Type B pancreatic cell (in vitro differentiated cells): Measurements from ENCODE around the gene FOXE1. TPM values are rescaled to one million over a fixed set of nuclear protein-coding genes. Genes with fewer than 3 reads are reported as not detected.

Experiments used
- DNase-seq: peaks from one replicate; pipeline ENCODE4 v3.0.0; 2021; ENCODE audit warnings: mixed read lengths; ENCODE audit not compliant: unreplicated experiment; ENCODE audit errors: extremely low spot score
- H3K27ac Mint-ChIP-seq: 2 replicates; pipeline ENCODE4 v1.8.0; 2021; ENCODE audit warnings: mild to moderate bottlenecking, mixed read lengths
- H3K27me3 Mint-ChIP-seq: 2 replicates; pipeline ENCODE4 v1.8.0; 2021; ENCODE audit warnings: mixed read lengths
- H3K36me3 Mint-ChIP-seq: 2 replicates; pipeline ENCODE4 v1.8.0; 2021; ENCODE audit warnings: mixed read lengths
- H3K4me1 Mint-ChIP-seq: one replicate; pipeline ENCODE4 v1.8.0; 2021; ENCODE audit warnings: mixed read lengths; ENCODE audit not compliant: unreplicated experiment
- H3K4me3 Mint-ChIP-seq: 2 replicates; pipeline ENCODE4 v1.8.0; 2021; ENCODE audit warnings: mild to moderate bottlenecking, mixed read lengths
- H3K9me3 Mint-ChIP-seq: 2 replicates; pipeline ENCODE4 v1.8.0; 2021; ENCODE audit warnings: mixed read lengths
- total RNA-seq: library from RNA; stranded (reverse); gene quantifications from 2 replicates; pipeline ENCODE4 v1.2.1, GENCODE V29; 2021; ENCODE audit warnings: low replicate concordance
- TF ChIP-seq, protein P1 (sequence below): fragments of 200-600 bp; sonication (generic); conservative IDR thresholded peaks from 2 replicates; pipeline ENCODE4 v1.5.0; 2021; ENCODE audit warnings: antibody characterized with exemption, mild to moderate bottlenecking

The FOXE1 gene
- total RNA-seq, 1 donor from 2014 or later = 4.2 TPM

DNA sequence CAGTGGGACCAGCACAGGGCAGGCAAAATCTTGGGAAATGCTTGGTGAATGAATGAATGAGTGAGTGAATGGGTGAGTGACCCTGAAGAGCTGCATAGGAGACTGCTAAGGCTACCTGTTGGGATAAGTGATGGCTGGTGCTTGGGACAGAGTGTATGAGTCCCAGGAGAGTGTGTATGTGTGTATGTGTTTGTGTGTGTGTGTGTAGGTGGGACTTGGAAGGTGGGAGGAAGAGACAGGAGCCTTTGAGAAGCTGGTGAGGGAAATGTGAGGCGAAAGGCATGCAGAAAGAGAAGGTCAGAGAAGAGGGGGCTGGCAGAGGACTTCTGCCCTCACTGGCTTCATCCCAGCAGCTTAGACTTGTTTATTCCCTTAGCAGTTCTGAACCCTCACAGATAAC lies 33.3 kb upstream of the FOXE1 start:
- H3K36me3 Mint-ChIP-seq = no peaks in the 10 kb centered on the region
- H3K4me3 Mint-ChIP-seq = no peak overlapping the region
- H3K9me3 Mint-ChIP-seq = peaks cover 6% of the 10 kb centered on the region
- no peak for DNase-seq
- no peak overlapping the region for H3K27ac Mint-ChIP-seq
- H3K4me1 Mint-ChIP-seq = no peaks in the 10 kb centered on the region
- H3K27me3 Mint-ChIP-seq = peaks cover 53% of the 10 kb centered on the region
- TF ChIP-seq, protein P1, sequence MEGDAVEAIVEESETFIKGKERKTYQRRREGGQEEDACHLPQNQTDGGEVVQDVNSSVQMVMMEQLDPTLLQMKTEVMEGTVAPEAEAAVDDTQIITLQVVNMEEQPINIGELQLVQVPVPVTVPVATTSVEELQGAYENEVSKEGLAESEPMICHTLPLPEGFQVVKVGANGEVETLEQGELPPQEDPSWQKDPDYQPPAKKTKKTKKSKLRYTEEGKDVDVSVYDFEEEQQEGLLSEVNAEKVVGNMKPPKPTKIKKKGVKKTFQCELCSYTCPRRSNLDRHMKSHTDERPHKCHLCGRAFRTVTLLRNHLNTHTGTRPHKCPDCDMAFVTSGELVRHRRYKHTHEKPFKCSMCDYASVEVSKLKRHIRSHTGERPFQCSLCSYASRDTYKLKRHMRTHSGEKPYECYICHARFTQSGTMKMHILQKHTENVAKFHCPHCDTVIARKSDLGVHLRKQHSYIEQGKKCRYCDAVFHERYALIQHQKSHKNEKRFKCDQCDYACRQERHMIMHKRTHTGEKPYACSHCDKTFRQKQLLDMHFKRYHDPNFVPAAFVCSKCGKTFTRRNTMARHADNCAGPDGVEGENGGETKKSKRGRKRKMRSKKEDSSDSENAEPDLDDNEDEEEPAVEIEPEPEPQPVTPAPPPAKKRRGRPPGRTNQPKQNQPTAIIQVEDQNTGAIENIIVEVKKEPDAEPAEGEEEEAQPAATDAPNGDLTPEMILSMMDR = no peak

DNA sequence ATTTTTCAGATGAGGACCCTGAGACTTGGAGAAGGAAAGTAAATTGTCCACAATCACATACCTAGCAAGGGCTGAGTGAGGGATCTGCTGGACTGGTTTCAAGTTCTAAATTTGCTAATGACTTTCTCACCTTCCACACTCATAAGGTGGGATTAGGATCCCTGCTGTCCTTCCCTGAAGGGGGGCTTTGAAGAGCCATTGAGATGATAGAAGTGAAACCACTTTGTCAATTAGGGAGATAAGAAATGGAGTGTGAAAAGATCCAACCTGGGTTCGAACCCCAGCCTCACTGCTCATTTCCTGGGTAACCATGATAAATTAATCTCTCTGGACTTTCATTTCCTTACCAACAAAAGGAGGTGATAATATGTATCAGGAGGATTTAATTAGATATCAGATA lies 32.7 kb upstream of the FOXE1 start:
- no peaks in the 10 kb centered on the region for H3K36me3 Mint-ChIP-seq
- TF ChIP-seq, protein P1 = no peak
- no peak overlapping the region for H3K4me3 Mint-ChIP-seq
- H3K27me3 Mint-ChIP-seq = peaks cover 54% of the 10 kb centered on the region
- DNase-seq = no peak
- H3K4me1 Mint-ChIP-seq = no peaks in the 10 kb centered on the region
- no peak overlapping the region for H3K27ac Mint-ChIP-seq
- peaks cover 6% of the 10 kb centered on the region for H3K9me3 Mint-ChIP-seq

- DNase-seq = no peak
- H3K27me3 Mint-ChIP-seq = peaks cover 51% of the 10 kb centered on the region
- peak overlapping the region; percentile 69 for H3K27ac Mint-ChIP-seq
- TF ChIP-seq, protein P1 = no peak
- H3K4me3 Mint-ChIP-seq = peak overlapping the region; percentile 77
- H3K36me3 Mint-ChIP-seq = no peaks in the 10 kb centered on the region
- peaks cover 8% of the 10 kb centered on the region for H3K4me1 Mint-ChIP-seq
- H3K9me3 Mint-ChIP-seq = no peaks in the 10 kb centered on the region
These were observed 21.9 kb upstream of the FOXE1 start for GRCh38 chr9:97830884-97831829.

DNA sequence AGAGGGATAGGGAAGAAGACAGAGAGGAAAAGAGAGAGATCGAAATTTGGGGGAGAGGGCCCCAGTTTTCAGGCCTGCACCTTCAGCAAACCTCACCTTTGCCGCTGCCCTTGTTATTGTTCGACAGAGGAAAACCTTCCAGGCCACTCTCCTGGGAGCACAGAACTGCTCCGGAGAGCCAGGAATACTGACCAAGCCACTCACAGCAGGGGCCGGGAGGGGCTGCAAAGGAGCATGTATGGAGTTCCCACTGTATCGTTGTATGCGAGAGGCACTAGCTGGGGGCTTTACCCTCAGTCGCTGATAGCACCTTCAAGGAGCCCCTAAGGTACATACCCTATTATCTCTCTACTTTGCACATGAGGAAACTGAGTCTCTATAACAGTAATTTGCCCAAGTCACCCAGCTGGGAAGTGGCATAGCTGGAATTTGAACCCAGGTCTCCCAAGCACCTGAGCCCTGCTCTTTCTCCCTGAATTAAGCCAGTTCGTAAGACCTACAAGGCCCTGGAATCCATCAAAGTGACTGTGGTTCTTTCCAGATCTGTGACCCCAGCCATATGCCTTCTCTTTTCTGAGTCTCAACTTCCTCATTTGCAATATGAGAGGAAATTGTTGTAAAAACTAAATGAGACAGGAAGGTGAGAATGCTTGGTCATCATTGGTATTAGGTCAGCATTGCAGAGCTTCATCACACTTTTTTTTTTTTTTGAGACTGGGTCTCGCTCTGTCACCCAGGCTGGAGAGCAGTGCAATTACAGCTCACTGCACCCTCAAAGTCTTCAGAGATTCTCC lies 21.0 kb upstream of the FOXE1 start:
- TF ChIP-seq, protein P1 = no peak
- Mint-ChIP-seq H3K9me3 (no peaks in the 10 kb centered on the region), H3K36me3 (no peaks in the 10 kb centered on the region), H3K27me3 (peaks cover 54% of the 10 kb centered on the region), H3K27ac (peak overlapping the region; percentile 69), H3K4me3 (no peak overlapping the region), H3K4me1 (peaks cover 8% of the 10 kb centered on the region)
- DNase-seq = no peak

- H3K36me3 Mint-ChIP-seq = no peaks in the 10 kb centered on the region
- H3K27me3 Mint-ChIP-seq = peaks cover 73% of the 10 kb centered on the region
- H3K4me1 Mint-ChIP-seq = no peaks in the 10 kb centered on the region
- H3K4me3 Mint-ChIP-seq = no peak overlapping the region
- TF ChIP-seq, protein P1 = no peak
- H3K9me3 Mint-ChIP-seq = no peaks in the 10 kb centered on the region
- no peak overlapping the region for H3K27ac Mint-ChIP-seq
- DNase-seq = no peak
These were observed 12.5 kb upstream of the FOXE1 start for GRCh38 chr9:97840521-97840920.
